ENCODE data around the gene GAGE13.
"Not testable (repeated sequence)": the region's sequence is repeated elsewhere in the genome, so short reads cannot be mapped to it uniquely, and the experiment has no call there.

The GAGE13 gene

DNA sequence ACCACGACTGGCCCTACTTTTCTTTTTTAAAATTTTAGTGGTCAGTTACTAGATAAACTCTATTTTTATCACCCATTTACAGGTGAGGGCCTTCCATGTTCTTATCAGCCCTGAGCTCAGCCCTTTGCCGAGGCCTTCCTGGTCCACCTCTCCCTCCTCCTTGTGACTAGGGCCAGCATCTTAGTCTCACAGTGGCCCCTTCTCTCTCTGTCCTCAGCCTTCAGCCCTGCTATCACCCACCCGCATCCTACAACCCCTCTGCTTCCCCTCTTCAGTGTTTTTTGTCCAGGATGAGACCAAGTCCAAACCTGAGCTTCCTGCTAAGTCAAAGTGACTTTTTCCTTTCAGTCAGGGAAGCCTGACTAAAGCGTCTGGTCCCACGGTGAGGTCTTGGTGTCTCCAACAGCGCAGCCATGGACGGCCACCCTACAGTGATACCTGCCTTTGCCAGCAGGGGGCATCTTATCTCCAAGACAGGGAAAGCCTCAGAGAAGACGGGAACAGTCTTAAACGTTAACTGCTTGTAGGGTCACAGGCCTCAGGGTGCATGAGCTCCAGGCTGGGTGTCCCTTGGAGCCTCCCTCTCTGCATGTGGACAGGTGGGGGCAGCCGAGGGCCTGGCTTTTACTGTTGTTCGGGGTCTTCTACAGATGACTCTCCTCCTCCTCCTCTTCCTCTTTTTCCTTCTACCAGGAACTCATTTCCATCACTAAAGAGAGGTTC is 39.6 kb upstream of the GAGE13 start:
- CTCF ChIA-PET = interaction anchor here (0.6 kb wide), 1 partner anchor 868 kb away, joined by 4 read pairs; no protein-coding TSS in a partner anchor
- DNase-seq (ENCODE audit: low spot score) = no peak
- TF ChIP-seq CTCF (conservative IDR thresholded peaks at IDR 0.05; ENCODE audit: low read depth) = peak; percentile 49

DNA sequence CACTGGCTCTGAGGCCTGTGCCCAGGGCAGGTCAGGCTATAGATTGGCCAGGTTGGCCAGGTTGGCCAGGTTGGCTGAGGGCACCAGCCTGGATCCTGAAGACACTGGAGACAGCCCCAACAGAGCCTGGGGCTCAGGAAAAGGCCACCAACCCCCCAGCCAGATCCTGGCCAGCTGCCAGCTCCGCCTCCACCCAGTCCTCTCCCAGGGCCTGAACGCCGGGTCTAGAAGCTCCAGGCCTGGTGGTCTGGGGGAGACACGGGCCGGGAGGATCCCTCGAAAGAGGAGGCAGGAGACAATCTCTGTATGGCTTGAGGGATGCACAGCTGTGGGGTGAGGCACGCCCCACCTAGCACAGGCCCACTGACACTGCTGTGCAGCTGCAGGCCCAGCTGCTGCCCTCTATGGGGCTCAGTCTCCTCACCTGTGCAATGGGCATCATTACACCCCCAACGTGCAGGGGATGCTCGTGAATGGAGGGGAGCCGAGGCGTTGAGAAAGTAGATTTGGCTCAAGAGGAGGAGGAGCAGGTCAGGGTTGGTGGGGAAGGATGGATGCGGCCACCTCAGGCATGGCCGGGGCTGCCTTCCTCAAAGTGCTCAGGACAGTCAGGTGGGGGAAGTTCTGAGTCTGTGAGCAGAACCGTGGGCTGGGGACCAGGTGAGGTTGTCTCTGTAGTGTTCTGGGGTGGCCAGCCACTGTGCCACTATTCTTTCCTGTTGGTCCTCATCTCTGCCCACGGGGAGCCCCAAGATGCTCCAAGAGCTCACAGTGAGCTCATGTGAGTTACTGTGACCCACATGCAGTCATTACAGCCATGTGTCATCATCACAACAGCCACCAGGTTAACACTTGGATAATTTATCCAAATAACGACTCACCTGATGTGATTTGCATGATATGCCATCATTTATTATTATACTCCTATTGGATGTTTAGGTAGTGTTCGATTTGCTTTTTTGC is 38.7 kb upstream of the GAGE13 start:
- TF ChIP-seq CTCF (conservative IDR thresholded peaks at IDR 0.05; ENCODE audit: low read depth) = no peak
- CTCF ChIA-PET = no interaction called here
- DNase-seq (ENCODE audit: low spot score) = no peak
- H3K27ac ChIP-seq = no peak overlapping the region
- POLR2A ChIA-PET (ENCODE audit: low non-redundant PET) = no interaction called here

More for the DNA sequence above, 39.6 kb upstream of the GAGE13 start:
- POLR2A ChIA-PET (ENCODE audit: low non-redundant PET) = no interaction called here
- no peak overlapping the region for H3K27ac ChIP-seq

DNA sequence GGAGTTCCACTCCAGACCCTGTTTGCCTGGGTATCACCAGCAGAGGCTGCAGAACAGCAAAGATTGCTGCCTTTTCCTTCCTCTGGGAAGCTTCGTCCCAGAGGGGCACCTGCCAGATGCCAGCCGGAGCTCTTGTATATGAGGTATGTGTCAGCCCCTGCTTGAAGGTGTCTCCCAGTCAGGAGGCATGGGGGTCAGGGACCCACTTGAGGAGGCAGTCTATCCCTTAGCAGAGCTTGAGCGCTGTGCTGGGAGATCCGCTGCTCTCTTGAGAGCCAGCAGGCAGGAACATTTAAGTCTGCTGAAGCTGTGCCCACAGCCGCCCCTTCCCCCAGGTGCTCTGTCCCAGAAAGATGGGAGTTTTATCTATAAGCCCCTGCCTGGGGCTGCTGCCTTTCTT is 32.1 kb upstream of the GAGE13 start:
- CTCF ChIA-PET = not testable (repeated sequence)

DNA sequence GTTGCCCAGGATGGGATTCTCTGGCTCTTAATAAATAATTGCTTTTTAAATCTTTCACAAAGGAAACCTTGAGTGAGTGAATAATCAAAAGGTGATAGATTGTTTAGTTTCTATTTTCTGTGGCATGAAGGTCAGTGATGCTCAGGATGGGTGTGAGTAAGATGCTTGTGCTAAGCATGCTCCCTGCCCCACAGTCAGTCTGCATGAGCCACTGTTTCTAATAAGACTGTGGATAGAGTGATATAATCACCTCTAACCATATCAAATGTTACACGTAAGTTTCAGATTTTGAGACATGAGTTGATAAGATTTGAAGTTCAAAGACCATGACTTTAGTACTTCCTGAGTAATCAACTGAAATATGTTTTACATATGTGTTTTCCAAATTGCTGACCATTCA is 30.7 kb upstream of the GAGE13 start:
- H3K27ac ChIP-seq = no peak overlapping the region
- ChIA-PET POLR2A (ENCODE audit: low non-redundant PET) (no interaction called here), CTCF (no interaction called here)
- DNase-seq (ENCODE audit: low spot score) = no peak
- no peak for TF ChIP-seq CTCF (conservative IDR thresholded peaks at IDR 0.05; ENCODE audit: low read depth)

More for the DNA sequence above, 32.1 kb upstream of the GAGE13 start:
- H3K27ac ChIP-seq; POLR2A ChIA-PET (ENCODE audit: low non-redundant PET); DNase-seq (ENCODE audit: low spot score): not testable (repeated sequence)

GRCh38 chrX:49303346-49303745 is 28.0 kb upstream of the GAGE13 start, which contains the start of gene GAGE10:
GAGE10 (plus strand) TSS chrX:49303646; CDS start chrX:49304860, 1,214 bp downstream.
- no peak for TF ChIP-seq CTCF (conservative IDR thresholded peaks at IDR 0.05; ENCODE audit: low read depth)
- CTCF ChIA-PET = no interaction called here

DNA sequence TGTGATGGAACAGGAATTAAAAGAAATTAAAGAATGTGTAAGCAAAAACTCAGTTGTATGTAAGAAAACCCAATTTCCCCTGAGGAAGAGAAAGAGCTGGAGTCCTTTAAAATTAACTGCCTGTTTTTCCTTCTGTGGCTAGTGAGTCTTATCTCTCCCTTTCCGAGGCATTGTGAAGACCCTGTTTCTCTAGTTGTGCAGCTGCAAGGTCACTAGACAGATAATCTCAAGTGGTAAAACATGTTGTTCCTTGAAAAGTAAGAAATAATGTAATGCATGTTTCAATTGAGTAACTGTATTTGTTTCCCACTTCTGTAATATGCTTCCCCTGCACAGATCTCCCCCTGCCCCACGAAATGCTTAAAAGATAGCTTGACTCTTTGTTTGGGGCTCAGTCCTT is 23.6 kb upstream of the GAGE13 start:
- H3K27ac ChIP-seq; POLR2A ChIA-PET (ENCODE audit: low non-redundant PET); DNase-seq (ENCODE audit: low spot score); CTCF ChIA-PET: not testable (repeated sequence)

More at GRCh38 chrX:49303346-49303745, 28.0 kb upstream of the GAGE13 start, which contains the start of gene GAGE10:
- H3K27ac ChIP-seq = no peak within 1 kb of the TSS
- DNase-seq (ENCODE audit: low spot score) = no peak
- POLR2A ChIA-PET (ENCODE audit: low non-redundant PET) = no interaction called here

DNA sequence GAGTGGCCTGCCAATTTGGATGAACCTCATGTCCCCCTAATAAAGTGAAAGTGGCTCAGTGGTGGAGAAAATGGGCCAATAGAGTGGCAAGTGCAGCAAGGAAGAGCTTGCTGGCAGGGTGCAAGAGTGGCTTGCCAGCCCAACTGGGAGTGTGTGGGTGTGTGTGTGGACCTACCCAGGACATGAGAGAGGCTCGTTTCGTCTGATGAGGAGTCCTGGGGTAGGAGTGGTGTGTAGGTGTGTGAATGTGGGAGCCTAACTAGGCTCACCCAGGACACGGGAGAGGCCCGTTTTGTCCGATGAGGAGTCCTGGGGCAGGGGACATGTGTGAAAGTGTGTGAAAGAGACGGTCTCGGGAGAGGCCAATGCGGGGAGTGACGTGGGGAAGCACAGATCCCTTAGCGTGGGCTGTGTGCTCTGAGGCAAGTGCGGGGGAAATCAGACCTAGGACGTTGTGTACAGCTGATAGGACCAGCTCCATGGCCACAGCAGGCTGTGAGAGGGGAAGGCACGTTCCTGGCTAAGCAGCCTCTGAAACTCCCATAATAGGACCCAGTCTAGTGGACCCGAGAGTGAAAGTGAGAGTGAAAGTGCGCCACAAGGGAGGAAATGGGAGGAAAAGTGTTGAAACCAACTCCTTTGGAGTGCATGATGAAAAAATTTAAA is 22.6 kb upstream of the GAGE13 start:
- no peak for TF ChIP-seq CTCF (conservative IDR thresholded peaks at IDR 0.05; ENCODE audit: low read depth)
- DNase-seq (ENCODE audit: low spot score) = no peak
- CTCF ChIA-PET = no interaction called here
- POLR2A ChIA-PET (ENCODE audit: low non-redundant PET) = no interaction called here
- no peak overlapping the region for H3K27ac ChIP-seq

All from RWPE1 (cell line).